NCI-H1694 (cell line): ENCODE results near the gene SLC35E2B.
A peak's percentile ranks its signal among the peaks of the same experiment; 100 is the strongest.
"Not testable (repeated sequence)": the region's sequence is repeated elsewhere in the genome, so short reads cannot be mapped to it uniquely, and the experiment has no call there.

Experiments used
- DNase-seq: peaks from one replicate; lab custom pipeline; 2025; lab: John Stamatoyannopoulos, UW

The SLC35E2B gene

GRCh38 chr1:1639368-1639767 lies 53.2 kb downstream of the SLC35E2B start:
- not testable (repeated sequence) for DNase-seq

- not testable (repeated sequence) for DNase-seq
Observed at GRCh38 chr1:1638528-1638927, 54.1 kb downstream of the SLC35E2B start.

- not testable (repeated sequence) for DNase-seq
Observed at GRCh38 chr1:1637479-1637875, 55.1 kb downstream of the SLC35E2B start.

GRCh38 chr1:1636621-1637478 lies 55.7 kb downstream of the SLC35E2B start:
- not testable (repeated sequence) for DNase-seq

GRCh38 chr1:1634613-1635012 lies 58.0 kb downstream of the SLC35E2B start:
- not testable (repeated sequence) for DNase-seq

- not testable (repeated sequence) for DNase-seq
Observed at GRCh38 chr1:1633409-1633808, 59.2 kb downstream of the SLC35E2B start.

- no peak for DNase-seq
Observed at GRCh38 chr1:1631782-1632420, 60.7 kb downstream of the SLC35E2B start, which contains the start of gene MMP23B. Gene MMP23B (plus strand): TSS chr1:1632173. CDS start chr1:1632219, 46 bp downstream.

GRCh38 chr1:1630965-1631781 lies 61.4 kb downstream of the SLC35E2B start:
- no peak for DNase-seq

- DNase-seq, result peak; percentile 94
Observed at GRCh38 chr1:1630191-1630964, 62.2 kb downstream of the SLC35E2B start.

GRCh38 chr1:1629430-1630190 lies 63.0 kb downstream of the SLC35E2B start:
- DNase-seq, result no peak

- DNase-seq, result no peak
Observed at GRCh38 chr1:1628754-1629429, 63.7 kb downstream of the SLC35E2B start.

- DNase-seq, result no peak
Observed at GRCh38 chr1:1627829-1628753, 64.5 kb downstream of the SLC35E2B start.

- DNase-seq, result no peak
Observed at GRCh38 chr1:1627261-1627828, 65.2 kb downstream of the SLC35E2B start.

- DNase-seq, result no peak
Observed at GRCh38 chr1:1626207-1627141, 66.1 kb downstream of the SLC35E2B start.

GRCh38 chr1:1625824-1626206 lies 66.8 kb downstream of the SLC35E2B start:
- DNase-seq, result no peak

GRCh38 chr1:1625404-1625775 lies 67.2 kb downstream of the SLC35E2B start:
- no peak for DNase-seq
